Measurements from ENCODE around the gene BTBD16. TPM values are rescaled to one million over a fixed set of nuclear protein-coding genes. Genes with fewer than 3 reads are reported as not detected.

The BTBD16 gene
- total RNA-seq, 1 experiment from 2014 or later: not detected

DNA sequence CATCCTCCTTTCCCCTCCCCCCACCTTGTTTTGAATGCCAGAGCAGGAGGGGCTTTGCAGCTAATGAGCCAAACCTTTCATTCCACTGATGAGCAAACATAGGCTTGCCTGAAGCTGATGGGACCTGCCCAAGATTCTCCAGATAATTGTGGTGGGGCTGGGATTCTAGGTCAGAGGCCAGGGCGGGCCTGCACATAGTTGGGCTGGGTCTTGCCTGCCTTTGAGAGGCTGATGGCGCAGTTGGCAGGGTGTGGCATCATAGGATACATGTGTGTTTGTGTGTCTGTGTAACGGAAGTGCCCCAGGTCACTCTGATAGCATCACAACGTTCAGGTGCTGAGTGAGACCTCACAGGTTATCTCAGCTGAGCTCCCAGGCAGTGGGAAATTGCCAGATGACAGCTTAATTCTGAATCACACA, 22.9 kb downstream of the BTBD16 start:
- no peak overlapping the region for H4K5ac ChIP-seq (ENCODE audit: insufficient read length, low read depth, low read length)
- DNase-seq: no peak
- H3K27me3 ChIP-seq (ENCODE audit: insufficient read depth, low read length): no peaks in the 10 kb centered on the region
- no peak overlapping the region for H2BK20ac ChIP-seq (ENCODE audit: low read depth, low read length, poor library complexity, severe bottlenecking)
- no peak overlapping the region for H3K56ac ChIP-seq (ENCODE audit: insufficient read length, low read depth, low read length)
- H3K4me1 ChIP-seq (ENCODE audit: insufficient read depth, low read length): no peaks in the 10 kb centered on the region
- H3K9ac ChIP-seq (ENCODE audit: extremely low read depth, insufficient read length, low read length): no peak overlapping the region
- no peaks in the 10 kb centered on the region for H3K79me1 ChIP-seq (ENCODE audit: insufficient read depth, low read depth, low read length, poor library complexity, severe bottlenecking)
- no peak overlapping the region for H3K14ac ChIP-seq (ENCODE audit: insufficient read depth, low read length)
- H2BK12ac ChIP-seq (ENCODE audit: insufficient read length, low read depth, low read length): no peak overlapping the region
- H3K4me2 ChIP-seq (ENCODE audit: insufficient read depth, insufficient read length, low read length): no peak overlapping the region
- H2BK5ac ChIP-seq (ENCODE audit: insufficient read length, low read length): no peak overlapping the region
- no peak overlapping the region for H2BK120ac ChIP-seq (ENCODE audit: low read depth, low read length, poor library complexity, severe bottlenecking)
- H3K27ac Mint-ChIP-seq: no peak overlapping the region
- TF ChIP-seq CTCF (conservative IDR thresholded peaks at IDR 0.05): no peak
- no peak overlapping the region for H4K91ac ChIP-seq (ENCODE audit: insufficient read length, low read depth, low read length)
- peaks cover 3% of the 10 kb centered on the region for H3K27me3 Mint-ChIP-seq (ENCODE audit: low read depth)
- H3K23ac ChIP-seq (ENCODE audit: insufficient read length, low read depth, low read length): no peak overlapping the region
- no peak overlapping the region for H4K8ac ChIP-seq (replicated peaks; ENCODE audit: insufficient read length, low read depth, low read length)
- H2BK15ac ChIP-seq (ENCODE audit: low read depth, low read length): no peak overlapping the region
- H3K79me2 ChIP-seq (ENCODE audit: insufficient read depth, low read length): no peaks in the 10 kb centered on the region
- peaks cover 0 to 2% of the 10 kb centered on the region in 2 experiments; a peak in 2 of 5 replicates for H3K9me3 Mint-ChIP-seq
- H3K9me3 ChIP-seq (ENCODE audit: control insufficient read depth, low read depth, low read length): no peaks in the 10 kb centered on the region
- no peaks in the 10 kb centered on the region; a peak in 1 of 7 replicates for H3K36me3 Mint-ChIP-seq (ENCODE audit: insufficient read depth in 1 of 3, low read depth in 3 of 3)
- no peak overlapping the region for H3K18ac ChIP-seq (ENCODE audit: insufficient read length, low read depth, low read length)
- no peak overlapping the region for H2AFZ ChIP-seq (ENCODE audit: low read length)
- WGBS (ENCODE audit: extremely low coverage, insufficient read length, low lambda C conversion rate): no CpG with 5 or more reads among the region's 4 CpGs
- no peak overlapping the region for H3K4me3 Mint-ChIP-seq
- H3T11ph ChIP-seq (ENCODE audit: low read length): no peak overlapping the region
- no peaks in the 10 kb centered on the region for H4K20me1 ChIP-seq (ENCODE audit: control insufficient read depth, insufficient read depth, insufficient read length)
- no peak overlapping the region for H3K4ac ChIP-seq (ENCODE audit: low read depth, low read length)
- H3K27ac ChIP-seq (ENCODE audit: insufficient read length, low read depth, low read length): no peak overlapping the region
- H3K23me2 ChIP-seq (ENCODE audit: insufficient read length, low read depth, low read length, poor library complexity, severe bottlenecking): no peaks in the 10 kb centered on the region
- no peak overlapping the region for H2AK5ac ChIP-seq (ENCODE audit: insufficient read length, low read length)
- H3K4me1 Mint-ChIP-seq: peaks cover 7 to 9% of the 10 kb centered on the region in 2 experiments; a peak in 3 of 4 replicates
